Embryonic facial prominence (tissue), 1 donor: Measurements from ENCODE around the gene ADAM12.
A peak's percentile ranks its signal among the peaks of the same experiment; 100 is the strongest.

ENCODE experiments used
- DNase-seq: peaks from one replicate; pipeline ENCODE4 v3.0.0-alpha.2; 2016; ENCODE audit errors: extremely low spot score

The ADAM12 gene, protein sequence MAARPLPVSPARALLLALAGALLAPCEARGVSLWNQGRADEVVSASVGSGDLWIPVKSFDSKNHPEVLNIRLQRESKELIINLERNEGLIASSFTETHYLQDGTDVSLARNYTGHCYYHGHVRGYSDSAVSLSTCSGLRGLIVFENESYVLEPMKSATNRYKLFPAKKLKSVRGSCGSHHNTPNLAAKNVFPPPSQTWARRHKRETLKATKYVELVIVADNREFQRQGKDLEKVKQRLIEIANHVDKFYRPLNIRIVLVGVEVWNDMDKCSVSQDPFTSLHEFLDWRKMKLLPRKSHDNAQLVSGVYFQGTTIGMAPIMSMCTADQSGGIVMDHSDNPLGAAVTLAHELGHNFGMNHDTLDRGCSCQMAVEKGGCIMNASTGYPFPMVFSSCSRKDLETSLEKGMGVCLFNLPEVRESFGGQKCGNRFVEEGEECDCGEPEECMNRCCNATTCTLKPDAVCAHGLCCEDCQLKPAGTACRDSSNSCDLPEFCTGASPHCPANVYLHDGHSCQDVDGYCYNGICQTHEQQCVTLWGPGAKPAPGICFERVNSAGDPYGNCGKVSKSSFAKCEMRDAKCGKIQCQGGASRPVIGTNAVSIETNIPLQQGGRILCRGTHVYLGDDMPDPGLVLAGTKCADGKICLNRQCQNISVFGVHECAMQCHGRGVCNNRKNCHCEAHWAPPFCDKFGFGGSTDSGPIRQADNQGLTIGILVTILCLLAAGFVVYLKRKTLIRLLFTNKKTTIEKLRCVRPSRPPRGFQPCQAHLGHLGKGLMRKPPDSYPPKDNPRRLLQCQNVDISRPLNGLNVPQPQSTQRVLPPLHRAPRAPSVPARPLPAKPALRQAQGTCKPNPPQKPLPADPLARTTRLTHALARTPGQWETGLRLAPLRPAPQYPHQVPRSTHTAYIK

GRCh38 chr10:126387931-126388911 lies at the start of gene ADAM12:
Gene ADAM12 (minus strand): TSS chr10:126388477. CDS start chr10:126388145, 332 bp downstream.
- peak; percentile 12 for DNase-seq

DNA sequence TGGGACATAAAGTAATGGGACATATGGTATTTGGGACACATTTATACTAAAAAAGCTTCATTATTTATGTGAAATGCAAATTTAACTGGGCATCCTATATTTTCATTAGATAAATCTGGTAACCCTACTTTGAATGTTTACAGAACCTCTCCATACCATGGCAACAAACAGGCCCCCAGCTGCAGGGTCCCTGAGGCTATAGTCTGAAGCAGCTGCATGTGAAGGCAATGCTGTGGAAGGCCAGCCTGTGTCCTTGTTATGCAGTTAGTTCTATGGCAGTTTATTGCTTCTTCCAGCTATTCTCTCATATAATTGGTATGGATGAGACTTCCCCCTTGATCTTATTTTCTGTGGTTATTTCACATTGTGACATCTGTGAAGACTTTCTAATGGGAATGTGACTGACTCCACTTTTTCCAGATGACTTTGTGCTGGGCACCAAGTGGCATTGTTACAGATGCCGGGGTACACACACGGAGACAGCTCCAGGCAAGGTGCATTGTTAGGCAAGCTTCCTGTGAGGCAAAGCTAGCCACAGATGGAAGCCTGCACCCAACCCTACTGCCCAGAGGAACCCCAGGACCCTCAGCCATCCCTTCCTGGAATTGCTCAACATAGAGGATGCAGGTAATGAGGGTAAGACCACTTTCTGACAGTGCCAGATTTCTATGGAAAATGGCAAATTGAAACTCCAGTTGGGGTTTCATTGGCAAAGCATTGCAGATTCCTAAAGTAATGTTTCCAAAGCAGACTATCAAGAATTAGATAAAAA lies 49.5 kb upstream of the ADAM12 start:
- DNase-seq, result no peak

DNA sequence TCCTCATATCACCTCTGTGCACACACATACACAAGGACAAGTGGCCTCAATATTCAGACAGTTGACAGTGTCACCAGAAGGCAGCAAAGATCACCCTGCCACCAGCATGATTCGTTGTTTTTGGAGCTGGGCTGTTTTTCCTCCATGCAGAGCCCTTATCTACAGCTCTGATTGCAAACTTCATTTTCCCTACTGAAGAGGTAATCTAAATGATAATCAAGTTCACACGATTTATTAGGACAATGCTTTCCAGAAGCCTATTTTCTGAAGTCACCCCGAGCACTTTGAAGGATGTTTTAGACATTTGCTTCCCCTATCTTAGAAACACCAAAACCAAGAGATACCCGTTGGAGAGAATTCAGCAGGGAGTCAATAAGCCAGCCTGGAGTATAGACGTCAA lies 46.0 kb upstream of the ADAM12 start:
- DNase-seq, result no peak

DNA sequence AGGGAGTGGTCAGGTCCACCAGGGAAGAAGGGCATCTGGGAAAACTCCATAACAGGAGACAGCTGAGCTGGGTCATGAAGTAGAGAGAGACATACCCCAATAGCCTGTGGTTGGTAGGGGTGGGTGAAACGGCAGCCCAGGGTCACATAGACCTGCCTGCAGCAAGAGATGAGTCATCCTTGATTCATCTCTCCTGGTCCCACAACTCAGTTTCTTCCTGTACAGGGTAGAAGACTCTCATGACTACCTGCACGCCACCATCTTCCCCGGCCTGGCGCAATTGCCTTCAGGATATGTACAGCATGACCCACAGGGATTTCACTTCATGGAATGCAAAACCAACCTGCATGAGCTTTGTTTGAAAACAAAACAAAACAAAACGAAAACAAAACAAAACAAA lies 45.1 kb upstream of the ADAM12 start:
- no peak for DNase-seq

- no peak for DNase-seq
Observed at GRCh38 chr10:126432507-126432906, 44.2 kb upstream of the ADAM12 start.

DNA sequence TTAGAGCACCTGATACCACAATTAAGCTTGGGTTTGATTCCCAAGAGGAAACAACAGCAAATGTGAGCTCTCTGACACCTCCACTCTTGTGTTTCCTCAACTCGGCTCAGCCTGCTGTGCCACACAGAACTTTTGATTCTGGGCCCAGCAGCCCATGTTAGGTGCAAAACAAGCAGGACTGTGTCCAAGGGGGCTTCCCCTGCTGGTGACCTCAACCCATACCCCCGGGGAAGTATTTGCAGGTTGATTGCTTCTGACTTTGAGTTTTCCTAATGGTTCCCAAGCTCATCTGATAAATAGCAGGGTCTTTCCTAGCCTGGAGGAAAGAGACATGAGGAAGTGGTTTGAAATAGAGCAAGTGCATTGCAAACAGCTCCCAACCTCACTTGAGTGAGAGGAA lies 43.5 kb upstream of the ADAM12 start:
- no peak for DNase-seq

GRCh38 chr10:126430512-126430911 lies 42.2 kb upstream of the ADAM12 start:
- no peak for DNase-seq

- DNase-seq, result no peak
Observed at GRCh38 chr10:126429275-126429674, 41.0 kb upstream of the ADAM12 start.

GRCh38 chr10:126425489-126426065 lies 37.3 kb upstream of the ADAM12 start:
- no peak for DNase-seq

DNA sequence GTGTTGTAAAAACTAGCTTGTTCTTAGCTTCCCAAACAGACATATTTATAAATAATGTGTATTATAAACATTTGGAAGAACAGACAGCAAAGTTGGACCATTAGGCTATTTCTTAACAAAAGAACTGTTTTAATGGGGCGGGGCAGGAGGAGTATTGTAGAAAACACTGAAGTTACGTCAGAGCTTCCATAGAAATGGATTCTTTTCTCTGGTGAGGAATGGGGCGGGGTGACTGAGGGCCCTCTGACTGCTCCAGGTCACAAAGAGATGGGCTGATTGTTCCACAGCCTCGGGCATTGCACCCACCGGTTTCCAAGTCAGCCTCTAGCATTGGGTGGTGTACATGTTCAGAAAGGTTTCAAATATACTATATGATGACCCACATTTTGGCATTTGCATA lies 36.8 kb upstream of the ADAM12 start:
- DNase-seq, result no peak

GRCh38 chr10:126423732-126424491 lies 35.6 kb upstream of the ADAM12 start:
- DNase-seq, result no peak

DNA sequence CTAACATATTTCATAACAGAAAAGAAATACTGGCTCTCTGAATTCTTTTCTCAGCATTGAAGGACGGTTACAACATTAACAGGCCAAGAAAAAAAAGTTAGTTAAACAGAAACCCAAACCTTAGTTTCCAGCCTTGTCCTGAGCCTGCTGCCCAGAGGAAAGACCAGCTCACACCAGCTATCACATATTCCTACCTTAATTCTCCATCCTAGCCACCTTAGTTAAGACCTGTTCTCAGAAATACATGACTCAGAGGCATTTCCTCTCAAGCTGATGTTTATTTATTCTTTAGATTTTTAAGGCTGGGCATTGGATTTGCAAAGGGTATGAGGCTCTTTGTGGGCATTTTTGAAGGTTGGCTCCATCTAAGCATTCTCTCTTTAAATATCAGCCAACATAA lies 34.3 kb upstream of the ADAM12 start:
- DNase-seq, result no peak

GRCh38 chr10:126421756-126422256 lies 33.5 kb upstream of the ADAM12 start:
- DNase-seq, result peak; percentile 52

DNA sequence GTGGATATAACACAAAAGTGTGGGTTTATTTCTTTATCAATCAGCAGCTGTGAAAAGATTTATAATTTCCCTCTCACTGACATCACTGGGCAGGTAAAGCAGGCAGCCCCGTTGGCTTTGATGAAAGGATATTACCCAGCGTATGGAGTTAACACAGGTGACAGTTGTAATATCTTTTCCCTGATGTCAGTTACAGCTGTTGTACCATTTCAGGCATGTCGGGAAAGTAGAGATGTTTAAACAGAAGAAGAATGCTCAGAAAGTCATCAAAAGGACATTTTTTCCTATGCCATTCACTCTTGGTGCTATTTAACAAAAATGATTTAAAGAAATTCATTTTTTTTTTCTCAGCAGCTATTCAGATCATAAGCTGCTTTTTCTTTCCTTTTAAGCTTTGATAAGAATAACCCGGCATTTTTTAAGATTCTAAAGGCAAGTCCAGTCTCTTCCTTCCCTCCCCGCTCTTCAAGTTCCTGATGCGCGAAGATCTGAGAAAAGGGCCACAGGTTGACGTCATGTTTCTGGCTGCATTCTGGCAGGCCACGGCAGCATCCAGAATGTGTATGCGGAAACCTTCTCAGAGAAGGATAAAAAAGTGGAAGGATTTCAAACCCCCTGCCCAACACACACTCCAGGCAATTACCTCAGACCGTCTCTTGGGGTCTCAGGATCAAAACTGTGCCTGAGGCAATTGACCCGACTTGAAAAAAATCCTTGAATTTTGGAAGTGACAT lies 32.5 kb upstream of the ADAM12 start:
- peak; percentile 7 for DNase-seq

DNA sequence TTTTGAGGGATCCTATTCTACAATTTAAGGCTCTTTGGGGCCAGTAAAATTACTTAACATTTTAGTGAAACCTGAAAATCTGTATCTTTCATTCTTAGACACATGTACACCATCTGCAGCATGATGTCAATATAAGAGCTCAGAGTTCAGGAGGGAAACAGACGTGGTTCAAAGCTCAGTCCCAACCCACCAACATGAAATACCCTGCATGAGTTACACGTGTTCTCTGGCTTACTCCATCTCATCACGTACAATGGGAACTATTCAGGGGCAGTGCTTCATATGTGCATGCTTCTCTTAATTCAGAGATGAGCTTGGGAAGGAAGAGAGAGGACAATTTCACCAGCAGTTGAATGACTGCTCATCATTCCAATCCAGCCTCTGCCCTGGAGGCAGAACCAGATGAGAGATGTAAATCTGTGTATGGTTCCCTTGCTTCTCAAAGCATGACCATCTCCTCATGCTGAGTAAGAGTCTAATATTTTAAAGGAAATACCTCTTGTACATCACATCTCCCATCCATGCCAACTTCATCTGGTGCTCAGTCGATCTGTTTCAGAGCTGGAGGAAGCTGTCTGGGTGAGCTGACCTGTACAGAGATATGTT lies 29.0 kb upstream of the ADAM12 start:
- no peak for DNase-seq

- no peak for DNase-seq
Observed at GRCh38 chr10:126409821-126410220, 21.5 kb upstream of the ADAM12 start.

GRCh38 chr10:126408953-126409641 lies 20.8 kb upstream of the ADAM12 start:
- no peak for DNase-seq

DNA sequence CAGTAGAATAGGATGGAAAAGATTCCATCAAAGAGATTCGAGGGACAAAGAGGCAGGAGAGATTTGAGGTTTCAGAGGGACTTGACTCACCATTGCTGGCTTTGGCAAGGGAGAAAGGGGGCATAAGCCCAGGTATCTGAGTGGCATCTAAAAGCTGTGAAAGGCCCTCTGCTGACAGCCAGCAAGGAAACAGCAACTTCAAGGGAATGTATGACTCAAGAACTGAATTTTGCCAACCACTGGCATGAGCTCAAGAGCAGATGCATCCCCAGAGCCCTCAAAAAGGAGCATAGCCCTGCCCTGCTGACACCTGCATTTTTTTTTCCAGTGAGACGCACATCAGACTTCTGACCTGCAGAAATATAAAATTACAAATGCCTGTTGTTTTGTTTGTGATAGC lies 19.6 kb upstream of the ADAM12 start:
- no peak for DNase-seq
